Measurements from ENCODE around the gene TNS2. TPM values are rescaled to one million over a fixed set of nuclear protein-coding genes. Genes with fewer than 3 reads are reported as not detected.

TNS2 gene
- total and polyA plus RNA-seq, 9 of the 15 experiments (the other 6 are each of a cell fraction or from before 2014, with no cell fraction given), result 0.28 to 3.1 (median 1.2) TPM; not detected in 1

- TF ChIP-seq ZFP36 (IDR thresholded peaks at IDR 0.05; ENCODE audit: low read depth, low read length, partially characterized antibody), result no peak
- no peak for TF ChIP-seq TEAD1 (CRISPR knock-in tag; IDR thresholded peaks at IDR 0.05)
- TF ChIP-seq ZSCAN29 (IDR thresholded peaks at IDR 0.05), result no peak
- TF ChIP-seq ESRRB (CRISPR knock-in tag; IDR thresholded peaks at IDR 0.05; ENCODE audit: borderline replicate concordance), result no peak
- TF ChIP-seq CC2D1A (IDR thresholded peaks at IDR 0.05), result no peak
- TF ChIP-seq CHD7 (IDR thresholded peaks at IDR 0.05; ENCODE audit: low read depth, low read length), result no peak
- no peak for TF ChIP-seq E2F4 (CRISPR knock-in tag; IDR thresholded peaks at IDR 0.05; ENCODE audit: low read depth)
- TF ChIP-seq ZNF24 (IDR thresholded peaks at IDR 0.05), result no peak
- no peak for TF ChIP-seq SAFB (IDR thresholded peaks at IDR 0.05; ENCODE audit: borderline replicate concordance, low read depth, low read length)
- TF ChIP-seq ZNF395 (CRISPR knock-in tag; IDR thresholded peaks at IDR 0.05), result no peak
Observed at GRCh38 chr12:53054112-53054878, 4.4 kb downstream of the TNS2 start (continued).
